Measurements from ENCODE around the gene CUL9. TPM values are rescaled to one million over a fixed set of nuclear protein-coding genes. Genes with fewer than 3 reads are reported as not detected.
A peak's percentile ranks its signal among the peaks of the same experiment; 100 is the strongest.

Gene CUL9
- total and polyA plus RNA-seq, 2 donors (not counting 1 experiment from before 2014, with no cell fraction given) = 6.7 to 32.2 TPM

DNA sequence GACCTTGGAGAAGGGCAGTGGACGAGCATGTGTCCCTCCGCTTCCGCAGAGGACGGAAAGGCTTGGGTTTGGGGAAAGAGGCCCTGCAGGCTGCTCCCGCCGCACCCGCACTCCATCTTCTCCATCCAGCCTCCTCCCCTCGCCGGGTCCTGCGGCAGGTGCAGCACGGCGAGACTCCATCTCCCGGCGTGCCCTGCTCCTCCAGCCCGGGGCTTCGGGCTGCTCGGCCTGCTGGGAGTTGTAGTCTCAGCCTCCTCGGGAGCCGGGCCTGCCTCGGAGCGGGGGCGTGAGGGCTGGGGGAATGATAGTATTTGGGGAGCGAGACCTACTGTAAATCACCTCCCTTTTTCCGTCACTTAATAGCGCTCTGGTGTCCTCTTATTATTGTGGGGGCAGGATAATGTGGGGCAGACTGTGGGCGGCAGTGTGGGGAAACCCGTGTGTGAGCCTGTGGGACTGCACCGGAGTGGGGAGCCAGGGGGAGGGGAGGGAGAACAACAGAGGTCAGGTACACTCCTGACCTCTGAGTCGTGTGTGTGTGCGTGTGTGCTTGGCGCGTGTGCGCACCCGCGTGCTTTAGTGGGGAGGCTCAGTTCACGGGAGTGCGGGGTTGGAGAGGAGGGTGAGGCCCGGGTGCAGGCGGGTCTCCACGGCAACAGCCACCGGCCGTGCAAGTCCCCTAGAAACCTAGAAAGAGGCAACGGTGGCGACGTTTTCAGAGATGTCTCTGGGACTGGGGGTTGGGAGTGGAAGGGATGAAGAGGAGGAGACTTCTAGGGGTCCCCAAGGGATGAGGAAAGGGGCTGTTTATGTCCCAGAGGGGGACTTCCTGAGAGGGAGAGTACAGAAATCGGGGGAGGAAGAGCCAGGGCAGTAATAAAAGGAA, 65.4 kb downstream of the CUL9 start:
- Histone ChIP-seq H3K36me3 (ENCODE audit: control insufficient read depth, insufficient read depth, low read length) (no peaks in the 10 kb centered on the region), H3K9ac (ENCODE audit: insufficient read depth, low read length) (no peak overlapping the region), H3K4me2 (ENCODE audit: extremely low read depth, insufficient read depth, low read length) (peak overlapping the region; percentile 81), H3K9me3 (ENCODE audit: control insufficient read depth, insufficient read depth, low read depth, low read length) (no peaks in the 10 kb centered on the region), H3K27ac (ENCODE audit: insufficient read depth, low read length) (no peak overlapping the region), H3K79me2 (ENCODE audit: control insufficient read depth, insufficient read depth, low read length) (no peaks in the 10 kb centered on the region), H3K4me3 (replicated peaks in 1 of 4; ENCODE audit: control extremely low read depth in 1 of 4, insufficient read depth in 1 of 4, low read depth in 3 of 4, low read length in 4 of 4) (peak overlapping the region; percentile 21 to 53 (median 31)), H3K27me3 (ENCODE audit: control insufficient read depth, insufficient read depth, low read length) (peaks cover 60% of the 10 kb centered on the region), H4K20me1 (ENCODE audit: control insufficient read depth, extremely low read depth, insufficient read depth, low read length) (no peaks in the 10 kb centered on the region), H2AFZ (ENCODE audit: low read length) (peak overlapping the region; percentile 70), H3K4me1 (ENCODE audit: control insufficient read depth, extremely low read depth, insufficient read depth, low read length) (no peaks in the 10 kb centered on the region)
- TF ChIP-seq, protein P1, sequence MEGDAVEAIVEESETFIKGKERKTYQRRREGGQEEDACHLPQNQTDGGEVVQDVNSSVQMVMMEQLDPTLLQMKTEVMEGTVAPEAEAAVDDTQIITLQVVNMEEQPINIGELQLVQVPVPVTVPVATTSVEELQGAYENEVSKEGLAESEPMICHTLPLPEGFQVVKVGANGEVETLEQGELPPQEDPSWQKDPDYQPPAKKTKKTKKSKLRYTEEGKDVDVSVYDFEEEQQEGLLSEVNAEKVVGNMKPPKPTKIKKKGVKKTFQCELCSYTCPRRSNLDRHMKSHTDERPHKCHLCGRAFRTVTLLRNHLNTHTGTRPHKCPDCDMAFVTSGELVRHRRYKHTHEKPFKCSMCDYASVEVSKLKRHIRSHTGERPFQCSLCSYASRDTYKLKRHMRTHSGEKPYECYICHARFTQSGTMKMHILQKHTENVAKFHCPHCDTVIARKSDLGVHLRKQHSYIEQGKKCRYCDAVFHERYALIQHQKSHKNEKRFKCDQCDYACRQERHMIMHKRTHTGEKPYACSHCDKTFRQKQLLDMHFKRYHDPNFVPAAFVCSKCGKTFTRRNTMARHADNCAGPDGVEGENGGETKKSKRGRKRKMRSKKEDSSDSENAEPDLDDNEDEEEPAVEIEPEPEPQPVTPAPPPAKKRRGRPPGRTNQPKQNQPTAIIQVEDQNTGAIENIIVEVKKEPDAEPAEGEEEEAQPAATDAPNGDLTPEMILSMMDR (conservative IDR thresholded peaks at IDR 0.05 in 1 of 2, IDR thresholded peaks at IDR 0.05 in 1 of 2; ENCODE audit: low read depth in 1 of 2, low read length in 2 of 2) = no peak
- no peak for TF ChIP-seq EZH2 (IDR thresholded peaks at IDR 0.05; ENCODE audit: low read length, missing control alignments)
- DNase-seq (ENCODE audit: low read depth in 2 of 2) = peak; percentile 32 to 37

DNA sequence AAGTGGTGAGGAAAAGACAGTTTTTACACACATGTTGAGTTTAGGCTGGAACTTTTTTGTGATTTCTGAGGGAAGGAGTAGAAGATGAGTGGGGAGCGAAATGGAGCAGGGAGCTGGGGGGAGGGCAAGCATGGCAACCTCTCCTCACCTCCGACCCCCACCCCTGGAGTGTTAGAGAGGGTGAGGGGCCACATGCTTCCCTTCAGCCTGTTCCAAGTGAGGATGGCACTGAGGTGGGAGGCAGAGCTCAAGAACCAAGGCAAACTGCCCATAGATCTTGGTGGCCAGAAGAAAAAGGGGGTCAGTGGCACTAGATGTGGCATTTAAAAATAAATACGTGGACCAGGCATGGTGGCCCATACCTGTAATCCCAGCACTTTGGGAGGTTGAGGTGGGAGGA, 66.1 kb downstream of the CUL9 start:
- no peak for TF ChIP-seq EZH2 (IDR thresholded peaks at IDR 0.05; ENCODE audit: low read length, missing control alignments)
- TF ChIP-seq, protein P1 (conservative IDR thresholded peaks at IDR 0.05 in 1 of 2, IDR thresholded peaks at IDR 0.05 in 1 of 2; ENCODE audit: low read depth in 1 of 2, low read length in 2 of 2) = no peak
- Histone ChIP-seq H4K20me1 (ENCODE audit: control insufficient read depth, extremely low read depth, insufficient read depth, low read length) (no peaks in the 10 kb centered on the region), H3K27me3 (ENCODE audit: control insufficient read depth, insufficient read depth, low read length) (peaks cover 55% of the 10 kb centered on the region), H3K36me3 (ENCODE audit: control insufficient read depth, insufficient read depth, low read length) (no peaks in the 10 kb centered on the region), H3K9me3 (ENCODE audit: control insufficient read depth, insufficient read depth, low read depth, low read length) (no peaks in the 10 kb centered on the region), H3K4me1 (ENCODE audit: control insufficient read depth, extremely low read depth, insufficient read depth, low read length) (no peaks in the 10 kb centered on the region), H2AFZ (ENCODE audit: low read length) (no peak overlapping the region), H3K4me2 (ENCODE audit: extremely low read depth, insufficient read depth, low read length) (no peak overlapping the region), H3K27ac (ENCODE audit: insufficient read depth, low read length) (no peak overlapping the region), H3K9ac (ENCODE audit: insufficient read depth, low read length) (no peak overlapping the region), H3K79me2 (ENCODE audit: control insufficient read depth, insufficient read depth, low read length) (no peaks in the 10 kb centered on the region), H3K4me3 (replicated peaks in 1 of 4; ENCODE audit: control extremely low read depth in 1 of 4, insufficient read depth in 1 of 4, low read depth in 3 of 4, low read length in 4 of 4) (no peak overlapping the region)
- no peak for DNase-seq (ENCODE audit: low read depth in 2 of 2)

DNA sequence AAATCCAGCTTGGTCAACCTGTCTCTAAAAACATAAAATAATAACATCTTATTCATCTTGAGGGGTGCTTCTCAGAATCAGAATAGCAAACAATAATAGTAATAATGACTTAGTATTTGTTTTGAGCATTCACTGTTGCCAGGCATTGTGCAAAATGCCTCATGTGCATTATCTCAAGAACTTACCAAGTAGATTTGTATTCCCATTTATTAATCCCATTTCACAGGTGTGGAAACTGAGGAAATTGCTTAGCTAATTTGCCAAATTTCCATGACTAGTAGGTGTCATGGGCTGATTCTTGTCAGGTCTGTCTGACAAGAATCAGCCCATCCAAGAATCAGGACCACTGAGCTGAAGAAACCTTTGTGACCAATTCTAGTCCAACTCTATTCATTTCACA, 66.8 kb downstream of the CUL9 start:
- Histone ChIP-seq H3K9me3 (ENCODE audit: control insufficient read depth, insufficient read depth, low read depth, low read length) (no peaks in the 10 kb centered on the region), H3K27ac (ENCODE audit: insufficient read depth, low read length) (no peak overlapping the region), H4K20me1 (ENCODE audit: control insufficient read depth, extremely low read depth, insufficient read depth, low read length) (no peaks in the 10 kb centered on the region), H3K4me1 (ENCODE audit: control insufficient read depth, extremely low read depth, insufficient read depth, low read length) (no peaks in the 10 kb centered on the region), H3K4me3 (replicated peaks in 1 of 4; ENCODE audit: control extremely low read depth in 1 of 4, insufficient read depth in 1 of 4, low read depth in 3 of 4, low read length in 4 of 4) (no peak overlapping the region), H3K36me3 (ENCODE audit: control insufficient read depth, insufficient read depth, low read length) (no peaks in the 10 kb centered on the region), H3K4me2 (ENCODE audit: extremely low read depth, insufficient read depth, low read length) (no peak overlapping the region), H3K79me2 (ENCODE audit: control insufficient read depth, insufficient read depth, low read length) (no peaks in the 10 kb centered on the region), H2AFZ (ENCODE audit: low read length) (no peak overlapping the region), H3K9ac (ENCODE audit: insufficient read depth, low read length) (no peak overlapping the region), H3K27me3 (ENCODE audit: control insufficient read depth, insufficient read depth, low read length) (peaks cover 50% of the 10 kb centered on the region)
- no peak for DNase-seq (ENCODE audit: low read depth in 2 of 2)
- no peak for TF ChIP-seq EZH2 (IDR thresholded peaks at IDR 0.05; ENCODE audit: low read length, missing control alignments)
- TF ChIP-seq, protein P1 (conservative IDR thresholded peaks at IDR 0.05 in 1 of 2, IDR thresholded peaks at IDR 0.05 in 1 of 2; ENCODE audit: low read depth in 1 of 2, low read length in 2 of 2) = no peak

Measured in fibroblast of lung (primary cell).